IMR-90 (cell line): ENCODE data around the gene LRRC4. TPM values are rescaled to one million over a fixed set of nuclear protein-coding genes. Genes with fewer than 3 reads are reported as not detected.

Source experiments
- ATAC-seq: fragments of 200-7000 bp; cut with Tn5 transposase; 2 replicates; pipeline ENCODE4 v1.9.1; 2020; ENCODE audit warnings: low read depth, mild to moderate bottlenecking, moderate library complexity
- BruUV-seq: library from RNA; stranded (reverse); fragments of 400-500 nt; replicated peaks from 2 replicates; lab custom pipeline; 2021; lab: Mats Ljungman, UMichigan
- CTCF ChIA-PET: fragments of 300-600 bp; formaldehyde crosslinking; extraction: SDS; loops from one replicate; lab custom pipeline; 2021; ENCODE audit warnings: antibody characterized with exemption; lab: Yijun Ruan, JAX
- POLR2A ChIA-PET: fragments of 300-600 bp; sonication (Branson Sonifier 250); formaldehyde crosslinking; loops from one replicate; lab custom pipeline; 2022; ENCODE audit warnings: antibody characterized with exemption; ENCODE audit not compliant: unreplicated experiment; lab: Charles Lee
- DNase-seq: peaks from one replicate; pipeline ENCODE4 v3.0.0; 2013
- H2AFZ ChIP-seq: replicated peaks from 2 replicates; pipeline ENCODE3; 2013; ENCODE audit warnings: low read length, mild to moderate bottlenecking; ENCODE audit not compliant: poor library complexity
- H2AK5ac ChIP-seq: 2 replicates; pipeline ENCODE4 v1.6.1; 2013; ENCODE audit warnings: low read depth, low read length, inconsistent platforms
- H2AK9ac ChIP-seq: replicated peaks from 2 replicates; pipeline ENCODE3; 2013; ENCODE audit warnings: mild to moderate bottlenecking, low read depth, low read length, moderate library complexity; ENCODE audit not compliant: poor library complexity
- H2BK120ac ChIP-seq: 2 replicates; pipeline ENCODE4 v1.6.1; 2013; ENCODE audit warnings: low read depth, low read length, inconsistent platforms
- H2BK15ac ChIP-seq: 3 replicates; pipeline ENCODE4 v1.6.1; 2013; ENCODE audit warnings: low read depth, low read length, inconsistent platforms
- H2BK20ac ChIP-seq: 2 replicates; pipeline ENCODE4 v1.6.1; 2013; ENCODE audit warnings: low read depth, mild to moderate bottlenecking, inconsistent platforms, low read length, moderate library complexity
- H2BK5ac ChIP-seq: 2 replicates; pipeline ENCODE4 v1.6.1; 2013; ENCODE audit warnings: mild to moderate bottlenecking, low read depth, low read length, inconsistent platforms; ENCODE audit not compliant: poor library complexity, severe bottlenecking
- H3K14ac ChIP-seq: replicated peaks from 2 replicates; pipeline ENCODE4 v1.6.1; 2013; ENCODE audit warnings: low read depth, low read length, inconsistent platforms
- H3K18ac ChIP-seq: 2 replicates; pipeline ENCODE4 v1.6.1; 2013; ENCODE audit warnings: low read depth, low read length, control low read depth
- H3K23ac ChIP-seq: 2 replicates; pipeline ENCODE4 v1.6.1; 2013; ENCODE audit warnings: low read depth, low read length, inconsistent platforms
- H3K27ac ChIP-seq: 2 replicates; pipeline ENCODE4 v1.5.1; 2013; ENCODE audit warnings: mild to moderate bottlenecking, control low read depth, low read length; ENCODE audit not compliant: insufficient read depth
- H3K27me3 ChIP-seq: 2 replicates; pipeline ENCODE4 v1.6.1; 2013; ENCODE audit warnings: low read length; ENCODE audit not compliant: control insufficient read depth, insufficient read depth
- H3K36me3 ChIP-seq: 2 replicates; pipeline ENCODE4 v1.6.1; 2013; ENCODE audit warnings: low read length, mixed read lengths; ENCODE audit not compliant: control insufficient read depth, insufficient read depth
- H3K4ac ChIP-seq: 2 replicates; pipeline ENCODE4 v1.6.1; 2013; ENCODE audit warnings: low read depth, low read length, inconsistent platforms
- H3K4me1 ChIP-seq: 2 replicates; pipeline ENCODE4 v1.6.1; 2013; ENCODE audit warnings: low read length, mixed read lengths; ENCODE audit not compliant: control insufficient read depth, insufficient read depth
- H3K4me2 ChIP-seq: 2 replicates; pipeline ENCODE4 v1.6.1; 2013; ENCODE audit warnings: low read depth, mild to moderate bottlenecking, control low read depth, low read length, moderate library complexity
- H3K4me3 ChIP-seq: 2 replicates; pipeline ENCODE4 v1.5.1; 2013; ENCODE audit warnings: low read depth, mild to moderate bottlenecking, control low read depth, low read length, moderate library complexity; ENCODE audit not compliant: insufficient read depth
- H3K56ac ChIP-seq: 2 replicates; pipeline ENCODE4 v1.6.1; 2013; ENCODE audit warnings: low read length, inconsistent platforms; ENCODE audit not compliant: insufficient read depth; ENCODE audit errors: extremely low read depth
- H3K79me1 ChIP-seq, 2 experiments: 2 replicates each; pipeline ENCODE4 v1.6.1; 2013; ENCODE audit warnings: low read length in 2 of 2, inconsistent platforms in 1 of 2, low read depth in 1 of 2
- H3K9ac ChIP-seq: 2 replicates; pipeline ENCODE4 v1.6.1; 2013; ENCODE audit warnings: low read depth, low read length, control low read depth
- H3K9me1 ChIP-seq: 2 replicates; pipeline ENCODE4 v1.6.1; 2013; ENCODE audit warnings: low read length, inconsistent platforms; ENCODE audit not compliant: insufficient read depth
- H3K9me3 ChIP-seq: 2 replicates; pipeline ENCODE4 v1.6.1; 2013; ENCODE audit warnings: low read length; ENCODE audit not compliant: control insufficient read depth, insufficient read depth
- H4K20me1 ChIP-seq: 2 replicates; pipeline ENCODE4 v1.6.1; 2013; ENCODE audit warnings: low read length, inconsistent platforms; ENCODE audit not compliant: insufficient read depth
- H4K5ac ChIP-seq: 2 replicates; pipeline ENCODE4 v1.6.1; 2013; ENCODE audit warnings: mild to moderate bottlenecking, low read depth, low read length, control low read depth
- H4K8ac ChIP-seq, 2 experiments: 2 replicates each; pipeline ENCODE4 v1.6.1; 2013; ENCODE audit warnings: low read depth in 2 of 2, low read length in 2 of 2, control low read depth in 1 of 2, inconsistent platforms in 1 of 2
- H4K91ac ChIP-seq: 2 replicates; pipeline ENCODE4 v1.6.1; 2013; ENCODE audit warnings: low read depth, low read length, inconsistent platforms; ENCODE audit not compliant: insufficient read depth
- BHLHE40 ChIP-seq: fragments of 150-350 bp; IDR thresholded peaks from 2 replicates; pipeline ENCODE4 v1.6.1; 2016; ENCODE audit warnings: mild to moderate bottlenecking, low read depth, low read length
- CEBPB ChIP-seq: IDR thresholded peaks from 2 replicates; pipeline ENCODE4 v1.6.1; 2012; ENCODE audit warnings: low read depth, low read length, improper control_type of control experiment
- CHD1 ChIP-seq: IDR thresholded peaks from 2 replicates; pipeline ENCODE4 v1.6.1; 2012; ENCODE audit warnings: low read depth, low read length, improper control_type of control experiment
- FOS ChIP-seq: fragments of 150-350 bp; IDR thresholded peaks from 2 replicates; pipeline ENCODE4 v1.6.1; 2016; ENCODE audit warnings: low read depth, low read length
- MAZ ChIP-seq: IDR thresholded peaks from 2 replicates; pipeline ENCODE4 v1.6.1; 2012; ENCODE audit warnings: low read depth, mild to moderate bottlenecking, low read length, improper control_type of control experiment, moderate library complexity, borderline replicate concordance
- MXI1 ChIP-seq: IDR thresholded peaks from 2 replicates; pipeline ENCODE4 v1.6.1; 2012; ENCODE audit warnings: low read depth, mild to moderate bottlenecking, low read length, moderate library complexity, borderline replicate concordance
- POLR2A ChIP-seq: IDR thresholded peaks from 2 replicates; pipeline ENCODE4 v1.6.1; 2012; ENCODE audit warnings: mild to moderate bottlenecking, low read depth, low read length
- RAD21 ChIP-seq: IDR thresholded peaks from 2 replicates; pipeline ENCODE4 v1.6.1; 2012; ENCODE audit warnings: low read length, improper control_type of control experiment
- RFX5 ChIP-seq: IDR thresholded peaks from 2 replicates; pipeline ENCODE4 v1.8.0; 2012; ENCODE audit warnings: low read depth, mild to moderate bottlenecking, low read length, moderate library complexity
- USF2 ChIP-seq: fragments of 150-350 bp; IDR thresholded peaks from 2 replicates; pipeline ENCODE4 v1.6.1; 2017; ENCODE audit warnings: mild to moderate bottlenecking, antibody characterized with exemption, low read length, low read depth
- WGBS, 2 experiments: methylation state at CpG; one replicate each; pipeline versions ENCODE4 v1.1.5 to v1.1.7; 2013; ENCODE audit warnings: missing lambda C conversion rate in 2 of 2; ENCODE audit not compliant: insufficient read length in 1 of 2; ENCODE audit errors: extremely low coverage in 2 of 2; 5-methylcytosine and 5-hydroxymethylcytosine counted together
- dilution Hi-C: fragments of 300-500 bp; cut with HindIII; formaldehyde crosslinking; loops from one replicate; pipeline ENCODE4 v1.14.3; 2018; ENCODE audit warnings: low sequenced_read_pairs; ENCODE audit not compliant: unreplicated experiment
- in situ Hi-C: fragments of 300-500 bp; cut with MboI; formaldehyde crosslinking; loops from 3 replicates; pipeline ENCODE4 v1.14.3; 2019; ENCODE audit warnings: low sequenced_read_pairs, inconsistent platforms, mixed read lengths
- intact Hi-C: fragments of 100-400 bp; cut with micrococcal nuclease; formaldehyde crosslinking; loops from 2 replicates; pipeline ENCODE4 v1.10.0; 2022
- polyA plus RNA-seq, 3 experiments: library from polyadenylated mRNA; depleted of rRNA; stranded (reverse); fragments of >200 nt; gene quantifications; 2 replicates each; pipeline ENCODE4 v1.2.3, GENCODE V29; 2012; ENCODE audit warnings: low replicate concordance in 1 of 3
- total RNA-seq: library from RNA; depleted of rRNA; stranded (reverse); fragments of >200 nt; gene quantifications from 2 replicates; pipeline ENCODE4 v1.2.3, GENCODE V29; 2012
- TF ChIP-seq, protein P1 (sequence below): fragments of 150-350 bp; IDR thresholded peaks from 2 replicates; pipeline ENCODE4 v1.6.1; 2016; ENCODE audit warnings: low read depth, mild to moderate bottlenecking, low read length, moderate library complexity, borderline replicate concordance
- TF ChIP-seq, protein P2 (sequence below): conservative IDR thresholded peaks from 2 replicates; pipeline ENCODE4 v1.5.1; 2012; ENCODE audit warnings: mild to moderate bottlenecking, low read depth, low read length, improper control_type of control experiment

LRRC4 gene
- total and polyA plus RNA-seq, 2 of the 4 experiments (the other 2 are of a cell fraction), result 0.54 to 0.55 TPM

DNA sequence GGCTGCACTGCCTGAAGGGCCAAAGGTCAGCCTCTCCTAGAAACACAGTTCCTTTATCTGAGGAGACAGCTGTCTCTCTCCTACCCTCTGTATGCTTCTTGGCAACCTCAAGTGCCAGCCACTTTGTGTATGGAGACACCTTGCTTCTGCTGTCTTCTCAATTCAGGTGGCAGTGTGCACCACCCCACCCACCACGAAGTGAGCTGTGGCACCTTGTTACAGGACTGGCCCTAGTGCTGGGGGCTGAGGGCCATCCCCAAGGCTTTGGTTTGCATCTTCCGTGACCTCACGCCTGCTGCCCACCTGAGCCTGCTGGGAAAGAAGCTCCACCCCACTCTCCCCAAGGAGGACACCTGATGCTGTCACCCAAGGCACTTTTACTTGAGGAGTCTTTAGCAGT lies 47.1 kb upstream of the LRRC4 start:
- ATAC-seq, result no peak

More for the DNA sequence above, 47.1 kb upstream of the LRRC4 start:
- Histone ChIP-seq H3K23ac (no peak overlapping the region), H2AK9ac (peak overlapping the region; percentile 1), H3K27me3 (no peaks in the 10 kb centered on the region), H2BK20ac (no peak overlapping the region), H3K4ac (no peak overlapping the region), H3K9me3 (no peaks in the 10 kb centered on the region), H3K56ac (no peak overlapping the region), H2BK120ac (no peak overlapping the region), H3K4me3 (no peak overlapping the region), H3K27ac (no peak overlapping the region), H3K9me1 (0 out of 2 replicates have a peak, but pooled peaks cover 5% of the 10 kb centered on the region), H3K4me1 (peaks cover 2% of the 10 kb centered on the region; the same call in 1 of the 2 replicates), H4K8ac (no peak overlapping the region), H3K14ac (no peak overlapping the region), H2AFZ (no peak overlapping the region), H2AK5ac (no peak overlapping the region), H4K91ac (no peak overlapping the region), H3K36me3 (peaks cover 48% of the 10 kb centered on the region), H2BK5ac (no peak overlapping the region), H4K5ac (no peak overlapping the region), H3K9ac (no peak overlapping the region), H3K79me1 (peaks cover 0 to 19% of the 10 kb centered on the region in 2 experiments; a peak in 2 of 4 replicates), H4K20me1 (peaks cover 21% of the 10 kb centered on the region), H2BK15ac (no peak overlapping the region), H3K18ac (no peak overlapping the region), H3K4me2 (no peak overlapping the region)
- POLR2A ChIA-PET, result no interaction called here
- no peak for TF ChIP-seq USF2
- TF ChIP-seq CHD1, result no peak
- TF ChIP-seq, protein P1, sequence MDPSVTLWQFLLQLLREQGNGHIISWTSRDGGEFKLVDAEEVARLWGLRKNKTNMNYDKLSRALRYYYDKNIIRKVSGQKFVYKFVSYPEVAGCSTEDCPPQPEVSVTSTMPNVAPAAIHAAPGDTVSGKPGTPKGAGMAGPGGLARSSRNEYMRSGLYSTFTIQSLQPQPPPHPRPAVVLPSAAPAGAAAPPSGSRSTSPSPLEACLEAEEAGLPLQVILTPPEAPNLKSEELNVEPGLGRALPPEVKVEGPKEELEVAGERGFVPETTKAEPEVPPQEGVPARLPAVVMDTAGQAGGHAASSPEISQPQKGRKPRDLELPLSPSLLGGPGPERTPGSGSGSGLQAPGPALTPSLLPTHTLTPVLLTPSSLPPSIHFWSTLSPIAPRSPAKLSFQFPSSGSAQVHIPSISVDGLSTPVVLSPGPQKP, result no peak
- TF ChIP-seq, protein P2, sequence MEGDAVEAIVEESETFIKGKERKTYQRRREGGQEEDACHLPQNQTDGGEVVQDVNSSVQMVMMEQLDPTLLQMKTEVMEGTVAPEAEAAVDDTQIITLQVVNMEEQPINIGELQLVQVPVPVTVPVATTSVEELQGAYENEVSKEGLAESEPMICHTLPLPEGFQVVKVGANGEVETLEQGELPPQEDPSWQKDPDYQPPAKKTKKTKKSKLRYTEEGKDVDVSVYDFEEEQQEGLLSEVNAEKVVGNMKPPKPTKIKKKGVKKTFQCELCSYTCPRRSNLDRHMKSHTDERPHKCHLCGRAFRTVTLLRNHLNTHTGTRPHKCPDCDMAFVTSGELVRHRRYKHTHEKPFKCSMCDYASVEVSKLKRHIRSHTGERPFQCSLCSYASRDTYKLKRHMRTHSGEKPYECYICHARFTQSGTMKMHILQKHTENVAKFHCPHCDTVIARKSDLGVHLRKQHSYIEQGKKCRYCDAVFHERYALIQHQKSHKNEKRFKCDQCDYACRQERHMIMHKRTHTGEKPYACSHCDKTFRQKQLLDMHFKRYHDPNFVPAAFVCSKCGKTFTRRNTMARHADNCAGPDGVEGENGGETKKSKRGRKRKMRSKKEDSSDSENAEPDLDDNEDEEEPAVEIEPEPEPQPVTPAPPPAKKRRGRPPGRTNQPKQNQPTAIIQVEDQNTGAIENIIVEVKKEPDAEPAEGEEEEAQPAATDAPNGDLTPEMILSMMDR, result no peak
- TF ChIP-seq RAD21, result no peak
- TF ChIP-seq MAZ, result no peak
- TF ChIP-seq BHLHE40, result no peak
- no peak for TF ChIP-seq MXI1
- no peak for TF ChIP-seq CEBPB
- TF ChIP-seq FOS, result no peak
- TF ChIP-seq POLR2A, result no peak
- no peak for TF ChIP-seq RFX5
- in situ Hi-C loops (no loop called here), dilution Hi-C loops (no loop called here), intact Hi-C loops (no loop called here)
- CTCF ChIA-PET, result interaction anchor here (0.5 kb wide), 1 partner anchor 446 kb away, joined by 4 read pairs; no protein-coding TSS in a partner anchor
- 100% methylated on average over 2 of the region's 3 CpGs; no CpG with 5 or more reads in 1 of the 2 experiments for WGBS, 2 experiments
- no peak for DNase-seq
- BruUV-seq, result no TSS peak
